ENCODE data around the gene ZMYM5.

The ZMYM5 gene

DNA sequence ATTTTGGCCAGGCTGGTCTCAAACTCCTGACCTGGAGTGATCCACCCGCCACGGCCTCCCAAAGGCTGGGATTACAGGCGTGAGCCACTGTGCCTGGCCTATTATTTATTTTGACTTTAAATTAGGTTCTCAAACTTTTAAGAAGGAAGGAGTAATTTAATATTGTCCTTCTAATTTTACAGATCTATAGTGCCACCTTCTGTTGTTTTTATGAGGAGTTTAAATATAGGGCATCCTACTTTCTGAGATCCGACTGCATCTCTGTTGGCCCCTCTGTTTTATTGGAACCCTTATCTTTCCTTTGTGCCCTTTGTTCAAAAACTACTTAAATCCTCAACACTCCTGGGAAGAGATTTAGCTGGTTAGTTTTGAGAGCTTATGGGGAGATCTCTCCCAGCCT lies 25.4 kb upstream of the ZMYM5 start:
- no peak overlapping the region for H3K4me3 ChIP-seq (replicated peaks; ENCODE audit: low read depth, low read length)
- TF ChIP-seq, protein P1, sequence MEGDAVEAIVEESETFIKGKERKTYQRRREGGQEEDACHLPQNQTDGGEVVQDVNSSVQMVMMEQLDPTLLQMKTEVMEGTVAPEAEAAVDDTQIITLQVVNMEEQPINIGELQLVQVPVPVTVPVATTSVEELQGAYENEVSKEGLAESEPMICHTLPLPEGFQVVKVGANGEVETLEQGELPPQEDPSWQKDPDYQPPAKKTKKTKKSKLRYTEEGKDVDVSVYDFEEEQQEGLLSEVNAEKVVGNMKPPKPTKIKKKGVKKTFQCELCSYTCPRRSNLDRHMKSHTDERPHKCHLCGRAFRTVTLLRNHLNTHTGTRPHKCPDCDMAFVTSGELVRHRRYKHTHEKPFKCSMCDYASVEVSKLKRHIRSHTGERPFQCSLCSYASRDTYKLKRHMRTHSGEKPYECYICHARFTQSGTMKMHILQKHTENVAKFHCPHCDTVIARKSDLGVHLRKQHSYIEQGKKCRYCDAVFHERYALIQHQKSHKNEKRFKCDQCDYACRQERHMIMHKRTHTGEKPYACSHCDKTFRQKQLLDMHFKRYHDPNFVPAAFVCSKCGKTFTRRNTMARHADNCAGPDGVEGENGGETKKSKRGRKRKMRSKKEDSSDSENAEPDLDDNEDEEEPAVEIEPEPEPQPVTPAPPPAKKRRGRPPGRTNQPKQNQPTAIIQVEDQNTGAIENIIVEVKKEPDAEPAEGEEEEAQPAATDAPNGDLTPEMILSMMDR (IDR thresholded peaks at IDR 0.05; ENCODE audit: insufficient read depth, low read length, poor library complexity, severe bottlenecking), result no peak
- H3K36me3 ChIP-seq (ENCODE audit: control insufficient read depth, insufficient read depth, low read length), result no peaks in the 10 kb centered on the region
- no peaks in the 10 kb centered on the region for H3K27me3 ChIP-seq (replicated peaks; ENCODE audit: control insufficient read depth, insufficient read depth, low read length)
- no peak for DNase-seq (ENCODE audit: extremely low read depth, insufficient read length)

DNA sequence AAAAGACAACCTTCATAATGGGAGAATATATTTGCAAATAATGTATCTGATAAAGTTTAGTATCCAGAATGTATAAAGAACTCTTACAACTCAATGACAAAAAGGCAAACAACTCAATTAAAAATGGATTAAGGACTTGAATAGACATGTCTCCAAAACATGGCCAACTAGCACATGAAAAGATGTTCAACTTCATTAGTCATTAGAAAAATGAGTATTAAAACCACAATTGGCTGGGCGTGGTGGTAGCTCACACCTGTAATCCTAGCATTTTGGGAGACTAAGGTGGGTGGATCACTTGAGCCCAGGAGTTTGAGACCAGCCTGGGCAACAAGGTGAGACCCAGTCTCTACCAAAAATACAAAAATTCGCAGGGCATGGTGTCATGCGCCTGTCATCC lies 18.8 kb upstream of the ZMYM5 start:
- Histone ChIP-seq H3K27me3 (replicated peaks; ENCODE audit: control insufficient read depth, insufficient read depth, low read length) (no peaks in the 10 kb centered on the region), H3K36me3 (ENCODE audit: control insufficient read depth, insufficient read depth, low read length) (no peaks in the 10 kb centered on the region), H3K4me3 (replicated peaks; ENCODE audit: low read depth, low read length) (no peak overlapping the region)
- DNase-seq (ENCODE audit: extremely low read depth, insufficient read length), result no peak
- TF ChIP-seq, protein P1 (IDR thresholded peaks at IDR 0.05; ENCODE audit: insufficient read depth, low read length, poor library complexity, severe bottlenecking), result no peak

DNA sequence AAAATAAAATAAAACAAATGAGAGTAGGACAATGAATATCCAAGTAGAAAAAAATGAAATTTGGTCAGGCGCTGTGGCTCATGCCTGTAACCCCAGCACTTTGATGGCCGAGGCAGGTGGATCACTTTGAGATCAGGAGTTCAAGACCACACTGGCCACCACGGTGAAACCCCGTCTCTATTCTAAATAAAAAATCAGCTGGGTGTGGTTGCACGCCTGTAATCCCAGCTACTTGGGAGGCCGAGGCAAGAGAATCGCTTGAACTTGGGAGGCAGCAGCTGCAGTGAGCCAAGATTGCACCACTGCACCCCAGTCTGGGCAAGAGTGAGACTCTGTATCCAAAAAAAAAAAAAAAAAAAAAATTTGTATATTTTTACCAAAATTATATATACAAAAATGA lies 18.2 kb upstream of the ZMYM5 start:
- DNase-seq (ENCODE audit: extremely low read depth, insufficient read length), result no peak
- H3K4me3 ChIP-seq (replicated peaks; ENCODE audit: low read depth, low read length), result no peak overlapping the region
- TF ChIP-seq, protein P1 (IDR thresholded peaks at IDR 0.05; ENCODE audit: insufficient read depth, low read length, poor library complexity, severe bottlenecking), result no peak
- no peaks in the 10 kb centered on the region for H3K27me3 ChIP-seq (replicated peaks; ENCODE audit: control insufficient read depth, insufficient read depth, low read length)
- no peaks in the 10 kb centered on the region for H3K36me3 ChIP-seq (ENCODE audit: control insufficient read depth, insufficient read depth, low read length)

DNA sequence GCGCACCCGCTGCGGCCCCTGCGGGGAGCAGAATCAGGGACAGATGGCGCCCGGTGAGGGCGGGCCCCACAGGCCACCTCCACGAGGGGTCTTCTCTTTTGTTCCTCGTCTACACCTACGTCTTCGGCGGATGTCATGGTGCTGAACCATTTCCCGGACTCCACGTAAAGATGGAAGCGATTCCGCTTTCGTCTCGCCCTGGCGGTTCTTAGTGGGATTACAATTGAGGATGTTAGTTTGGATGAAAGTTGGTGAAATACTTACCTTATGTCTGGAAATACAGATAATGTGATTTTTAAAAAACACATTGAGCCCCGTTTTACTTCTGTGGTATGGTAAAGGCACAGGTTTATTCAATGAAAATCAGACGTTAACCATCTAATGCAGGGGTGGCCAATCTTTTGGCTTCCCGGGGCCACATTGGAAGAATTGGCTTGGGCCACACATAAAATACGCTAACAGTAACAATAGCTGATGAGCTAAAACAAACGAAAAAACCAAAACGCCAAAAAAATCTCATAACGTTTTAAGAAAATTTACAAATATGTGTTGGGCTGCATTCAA lies 1.4 kb upstream of the ZMYM5 start:
- DNase-seq (ENCODE audit: extremely low read depth, insufficient read length), result no peak
- peak overlapping the region; percentile 86 for H3K4me3 ChIP-seq (replicated peaks; ENCODE audit: low read depth, low read length)
- H3K27me3 ChIP-seq (replicated peaks; ENCODE audit: control insufficient read depth, insufficient read depth, low read length), result no peaks in the 10 kb centered on the region
- H3K36me3 ChIP-seq (ENCODE audit: control insufficient read depth, insufficient read depth, low read length), result no peaks in the 10 kb centered on the region
- TF ChIP-seq, protein P1 (IDR thresholded peaks at IDR 0.05; ENCODE audit: insufficient read depth, low read length, poor library complexity, severe bottlenecking), result peak; percentile 50

DNA sequence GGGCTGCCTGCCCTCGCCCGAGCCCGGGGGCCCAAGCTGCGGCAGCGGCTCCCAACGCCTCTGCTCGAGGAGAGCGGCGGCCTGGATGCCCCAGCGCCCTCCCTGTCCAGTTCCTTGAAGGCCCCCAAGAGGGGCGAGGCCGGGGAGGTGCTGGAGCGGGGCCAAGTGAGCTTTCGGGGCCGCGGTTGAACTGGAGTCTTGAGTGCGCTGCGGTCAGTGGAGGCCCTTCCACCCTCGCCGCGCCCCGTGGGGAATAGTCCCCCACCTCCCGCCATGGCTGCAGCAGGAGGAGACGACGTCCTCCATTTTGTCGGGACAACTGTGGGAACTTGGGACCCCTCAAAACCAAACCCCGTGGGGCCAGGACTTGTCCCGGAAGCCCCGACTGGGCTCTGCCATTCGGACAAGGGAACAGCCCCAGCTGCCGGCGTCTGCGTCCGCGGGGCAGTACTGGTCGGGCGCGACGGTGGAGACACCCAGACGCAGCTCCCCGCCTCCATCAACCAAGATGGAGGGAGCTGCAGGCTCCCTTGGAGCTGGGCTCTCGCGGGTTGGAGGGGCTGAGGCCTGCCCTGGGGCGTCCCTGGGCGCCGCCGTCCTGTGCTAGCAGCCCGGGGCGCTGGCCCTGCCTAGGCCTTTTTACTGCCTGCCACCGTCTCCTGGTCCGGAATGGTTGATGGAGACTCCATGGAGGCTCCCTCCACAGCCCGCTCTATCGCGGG lies 736 bp upstream of the ZMYM5 start:
- Histone ChIP-seq H3K36me3 (ENCODE audit: control insufficient read depth, insufficient read depth, low read length) (no peaks in the 10 kb centered on the region), H3K27me3 (replicated peaks; ENCODE audit: control insufficient read depth, insufficient read depth, low read length) (no peaks in the 10 kb centered on the region), H3K4me3 (replicated peaks; ENCODE audit: low read depth, low read length) (peak overlapping the region; percentile 86)
- TF ChIP-seq, protein P1 (IDR thresholded peaks at IDR 0.05; ENCODE audit: insufficient read depth, low read length, poor library complexity, severe bottlenecking), result no peak
- peak; percentile 91 for DNase-seq (ENCODE audit: extremely low read depth, insufficient read length)
